GM12801 (cell line): ENCODE results near the gene RHOG.

Experiments
- TF ChIP-seq, protein P1 (sequence below): IDR thresholded peaks from one replicate; pipeline ENCODE4 v1.5.1; 2011; ENCODE audit warnings: control low read depth; ENCODE audit not compliant: insufficient read length; ENCODE audit errors: extremely low read depth

RHOG gene

DNA sequence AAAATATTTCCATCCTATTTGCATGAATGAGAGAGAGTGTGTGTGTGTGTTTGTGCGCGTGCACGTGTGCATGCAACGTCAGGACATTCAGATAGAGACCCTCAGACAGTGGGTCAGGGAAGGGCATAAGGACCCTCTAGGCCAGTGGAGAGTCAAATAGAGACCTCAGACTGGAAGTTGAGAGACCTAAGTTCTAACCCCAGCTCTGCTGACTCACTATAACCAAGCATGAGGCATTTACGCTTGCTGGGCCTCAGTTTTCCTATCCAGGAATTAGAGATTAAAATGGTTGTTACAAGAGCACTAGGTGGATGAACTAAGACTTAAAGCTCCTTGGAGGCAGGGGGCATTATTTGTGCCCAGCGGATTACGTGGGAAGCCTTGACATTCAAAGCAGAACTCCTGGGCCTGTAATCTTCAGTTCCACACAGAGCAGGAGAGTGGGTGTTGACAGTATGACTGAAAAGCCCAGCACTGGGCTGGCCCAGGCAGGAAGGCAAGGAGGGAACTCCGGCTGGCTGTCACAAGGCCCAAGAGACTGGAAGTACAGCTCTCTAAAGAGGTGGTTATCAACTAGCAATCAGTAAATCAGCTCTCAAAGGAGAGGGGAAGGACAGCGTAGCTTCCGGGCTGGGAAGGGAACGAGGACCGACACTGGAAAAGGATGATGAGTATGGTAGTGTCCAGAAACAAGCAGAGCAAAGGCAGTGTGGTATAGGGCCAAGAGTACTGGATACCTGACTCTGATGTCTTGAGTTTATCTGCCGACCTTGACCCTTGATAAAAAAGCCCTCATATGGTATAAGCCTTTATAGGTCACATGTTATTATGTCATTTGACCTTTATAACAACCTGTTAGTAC, 9.2 kb downstream of the RHOG start:
- TF ChIP-seq, protein P1, sequence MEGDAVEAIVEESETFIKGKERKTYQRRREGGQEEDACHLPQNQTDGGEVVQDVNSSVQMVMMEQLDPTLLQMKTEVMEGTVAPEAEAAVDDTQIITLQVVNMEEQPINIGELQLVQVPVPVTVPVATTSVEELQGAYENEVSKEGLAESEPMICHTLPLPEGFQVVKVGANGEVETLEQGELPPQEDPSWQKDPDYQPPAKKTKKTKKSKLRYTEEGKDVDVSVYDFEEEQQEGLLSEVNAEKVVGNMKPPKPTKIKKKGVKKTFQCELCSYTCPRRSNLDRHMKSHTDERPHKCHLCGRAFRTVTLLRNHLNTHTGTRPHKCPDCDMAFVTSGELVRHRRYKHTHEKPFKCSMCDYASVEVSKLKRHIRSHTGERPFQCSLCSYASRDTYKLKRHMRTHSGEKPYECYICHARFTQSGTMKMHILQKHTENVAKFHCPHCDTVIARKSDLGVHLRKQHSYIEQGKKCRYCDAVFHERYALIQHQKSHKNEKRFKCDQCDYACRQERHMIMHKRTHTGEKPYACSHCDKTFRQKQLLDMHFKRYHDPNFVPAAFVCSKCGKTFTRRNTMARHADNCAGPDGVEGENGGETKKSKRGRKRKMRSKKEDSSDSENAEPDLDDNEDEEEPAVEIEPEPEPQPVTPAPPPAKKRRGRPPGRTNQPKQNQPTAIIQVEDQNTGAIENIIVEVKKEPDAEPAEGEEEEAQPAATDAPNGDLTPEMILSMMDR, result no peak

DNA sequence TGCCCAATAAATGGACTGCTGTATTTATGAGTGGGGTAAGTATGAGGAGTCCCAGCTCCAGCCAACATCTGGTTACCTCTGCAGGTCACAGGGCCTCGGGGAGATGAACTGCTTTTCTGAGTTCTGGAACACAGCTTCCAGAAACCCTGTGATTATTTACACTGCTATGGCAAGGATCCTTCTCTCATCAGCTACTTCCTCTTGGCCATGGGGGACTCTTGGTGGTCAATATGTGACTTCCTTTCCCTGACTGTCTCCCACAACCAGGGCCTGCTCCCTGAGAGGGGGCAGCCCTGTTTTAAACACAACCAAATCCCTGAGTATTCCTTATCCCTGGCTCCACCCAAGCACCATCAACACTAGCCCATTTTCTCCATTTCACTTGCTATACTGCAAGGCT, 10.0 kb downstream of the RHOG start:
- TF ChIP-seq, protein P1, result no peak

DNA sequence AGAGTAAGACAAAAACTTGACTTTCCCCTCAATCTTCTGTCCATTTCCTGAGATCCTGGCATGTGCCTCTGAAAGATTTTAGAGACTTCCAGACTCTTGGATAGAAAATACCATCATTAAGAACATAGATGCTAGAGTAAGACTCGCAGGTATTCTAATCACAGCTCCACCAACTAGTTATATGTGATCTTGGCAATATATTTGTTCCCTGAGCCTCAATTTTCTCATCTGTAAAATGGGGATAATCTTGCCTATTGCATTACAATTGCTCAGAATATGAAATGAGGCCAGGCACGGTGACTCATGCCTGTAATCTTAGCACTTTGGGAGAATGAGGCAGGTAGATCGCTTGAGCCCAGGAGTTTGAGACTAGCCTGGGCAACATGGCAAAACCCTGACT, 10.7 kb downstream of the RHOG start:
- TF ChIP-seq, protein P1, result no peak

GRCh38 chr11:3827434-3828186, 13.1 kb downstream of the RHOG start:
- TF ChIP-seq, protein P1, result no peak

DNA sequence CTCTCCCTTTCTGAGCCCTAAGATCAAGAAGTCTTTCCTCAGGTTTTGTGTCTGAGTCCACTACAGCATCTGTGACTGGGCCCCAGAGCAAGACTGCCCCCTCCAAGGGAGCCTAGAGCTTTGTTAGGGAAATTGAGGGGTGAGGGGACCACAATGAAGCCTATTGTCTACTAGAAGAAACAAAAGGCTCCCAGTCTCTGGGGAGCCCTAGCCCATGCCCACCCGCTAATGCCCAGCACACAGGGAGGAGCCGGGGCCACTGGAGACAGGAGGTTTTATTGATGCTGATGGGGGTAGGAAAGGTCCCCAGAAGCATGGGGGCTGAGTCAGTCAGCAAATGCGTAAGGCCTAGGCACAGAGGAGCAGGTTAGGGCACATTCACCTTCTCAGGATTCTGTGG, 14.0 kb downstream of the RHOG start:
- TF ChIP-seq, protein P1, result no peak

DNA sequence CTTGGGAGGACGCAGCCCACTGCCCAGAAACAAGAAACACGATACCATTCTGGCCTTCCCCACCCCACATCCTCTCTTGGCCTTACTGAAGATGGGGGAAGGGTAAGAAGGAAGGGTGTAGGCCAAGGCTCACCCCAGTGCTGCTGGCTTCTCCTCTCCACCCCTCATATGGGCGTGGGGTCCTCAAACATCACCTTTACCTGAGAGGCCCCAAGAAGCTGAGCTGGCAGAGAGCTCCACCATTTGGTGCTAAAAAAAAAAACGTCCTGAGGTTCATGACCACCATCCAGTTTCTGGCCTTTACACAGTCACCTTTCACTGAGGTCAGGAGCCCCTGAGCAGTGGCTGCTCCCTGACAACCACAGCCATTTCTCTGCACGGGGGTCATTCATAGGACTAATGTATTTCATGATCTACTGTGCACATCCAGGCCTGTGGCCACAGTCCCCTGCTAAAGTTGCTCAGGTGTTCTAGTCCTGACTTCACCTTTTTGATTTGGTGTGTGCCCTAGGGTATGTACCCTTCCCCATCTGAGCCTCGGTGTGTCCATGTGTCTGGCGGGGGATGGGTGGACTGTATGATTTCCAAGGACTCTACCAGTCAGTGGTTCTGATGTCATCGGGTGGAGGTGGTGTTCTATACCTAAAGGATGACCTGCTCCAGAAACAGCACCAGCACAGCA, 15.1 kb downstream of the RHOG start:
- TF ChIP-seq, protein P1, result no peak
